Measurements from ENCODE around the gene TRABD2A.

TRABD2A gene

GRCh38 chr2:84817239-84817655 lies 63.6 kb downstream of the TRABD2A start:
- DNase-seq (ENCODE audit: low read depth, low spot score): no peak

GRCh38 chr2:84816426-84817026 lies 64.4 kb downstream of the TRABD2A start:
- DNase-seq (ENCODE audit: low read depth, low spot score): no peak

GRCh38 chr2:84815146-84815545 lies 65.7 kb downstream of the TRABD2A start:
- no peak for DNase-seq (ENCODE audit: low read depth, low spot score)

GRCh38 chr2:84811839-84812431 lies 68.9 kb downstream of the TRABD2A start:
- no peak for DNase-seq (ENCODE audit: low read depth, low spot score)

GRCh38 chr2:84808279-84808678 lies 72.6 kb downstream of the TRABD2A start:
- DNase-seq (ENCODE audit: low read depth, low spot score): no peak

- no peak for DNase-seq (ENCODE audit: low read depth, low spot score)
Measured at GRCh38 chr2:84807063-84807485, 73.8 kb downstream of the TRABD2A start.

GRCh38 chr2:84805250-84805958 lies 75.5 kb downstream of the TRABD2A start:
- no peak for DNase-seq (ENCODE audit: low read depth, low spot score)

GRCh38 chr2:84801811-84802210 lies 79.1 kb downstream of the TRABD2A start:
- DNase-seq (ENCODE audit: low read depth, low spot score): no peak

GRCh38 chr2:84800194-84800805 lies 80.6 kb downstream of the TRABD2A start:
- DNase-seq (ENCODE audit: low read depth, low spot score): no peak

GRCh38 chr2:84799772-84800171 lies 81.1 kb downstream of the TRABD2A start:
- DNase-seq (ENCODE audit: low read depth, low spot score): no peak

GRCh38 chr2:84797271-84797670 lies 83.6 kb downstream of the TRABD2A start:
- DNase-seq (ENCODE audit: low read depth, low spot score): no peak

GRCh38 chr2:84796798-84797197 lies 84.1 kb downstream of the TRABD2A start:
- no peak for DNase-seq (ENCODE audit: low read depth, low spot score)

GRCh38 chr2:84793641-84794040 lies 87.2 kb downstream of the TRABD2A start:
- DNase-seq (ENCODE audit: low read depth, low spot score): no peak

GRCh38 chr2:84792856-84793522 lies 87.9 kb downstream of the TRABD2A start:
- no peak for DNase-seq (ENCODE audit: low read depth, low spot score)

- no peak for DNase-seq (ENCODE audit: low read depth, low spot score)
Measured at GRCh38 chr2:84788498-84788897, 92.4 kb downstream of the TRABD2A start.

GRCh38 chr2:84788027-84788426 lies 92.9 kb downstream of the TRABD2A start:
- no peak for DNase-seq (ENCODE audit: low read depth, low spot score)

- DNase-seq (ENCODE audit: low read depth, low spot score): no peak
Measured at GRCh38 chr2:84786601-84787000, 94.3 kb downstream of the TRABD2A start.

GRCh38 chr2:84785950-84786349 lies 94.9 kb downstream of the TRABD2A start:
- no peak for DNase-seq (ENCODE audit: low read depth, low spot score)

- no peak for DNase-seq (ENCODE audit: low read depth, low spot score)
Measured at GRCh38 chr2:84782717-84783442, 98.0 kb downstream of the TRABD2A start.

GRCh38 chr2:84781942-84782716 lies 98.8 kb downstream of the TRABD2A start:
- peak; percentile 9 for DNase-seq (ENCODE audit: low read depth, low spot score)

GRCh38 chr2:84779781-84780180 lies 101.1 kb downstream of the TRABD2A start:
- no peak for DNase-seq (ENCODE audit: low read depth, low spot score)
